HCT116 (cell line): ENCODE results near the gene JPH3. TPM values are rescaled to one million over a fixed set of nuclear protein-coding genes. Genes with fewer than 3 reads are reported as not detected.

ENCODE experiments used
- ATAC-seq: fragments of 200-7000 bp; cut with Tn5 transposase; 2 replicates; pipeline ENCODE4 v1.9.1; 2020; ENCODE audit warnings: mild to moderate bottlenecking, moderate library complexity
- BruUV-seq: library from RNA; stranded (reverse); fragments of 400-500 nt; replicated peaks from 2 replicates; lab custom pipeline; 2021; lab: Mats Ljungman, UMichigan
- CTCF ChIA-PET: fragments of 300-600 bp; sonication (Branson Sonifier 250); formaldehyde crosslinking; loops from one replicate; lab custom pipeline; 2021; ENCODE audit warnings: antibody characterized with exemption; lab: Charles Lee
- POLR2A ChIA-PET: fragments of 300-600, 350-600 bp; sonication (Branson Sonifier 250); formaldehyde crosslinking; loops from one replicate; lab custom pipeline; 2021; ENCODE audit warnings: antibody characterized with exemption; lab: Charles Lee
- RAD21 ChIA-PET, 2 experiments: fragments of 300-600 bp; sonication (Branson Sonifier 250); formaldehyde crosslinking; loops; one replicate each; lab custom pipeline; 2023; ENCODE audit warnings: low total read pairs in 2 of 2; ENCODE audit not compliant: uncharacterized antibody in 2 of 2, unreplicated experiment in 2 of 2, low non-redundant PET in 1 of 2; lab: Charles Lee
- DNase-seq: peaks from one replicate; pipeline ENCODE4 v3.0.0-alpha.2; 2010; ENCODE audit warnings: low read depth, low spot score
- H2AFZ ChIP-seq: fragments of 200-600 bp; shearing (Covaris generic), sonication (generic); 2 replicates; pipeline ENCODE4 v1.6.1; 2017; ENCODE audit warnings: low read depth, mixed run types, mixed read lengths, antibody characterized with exemption, low read length; ENCODE audit not compliant: poor library complexity, severe bottlenecking
- H3K27ac ChIP-seq: 2 replicates; pipeline ENCODE4 v1.5.1; 2012; ENCODE audit warnings: low read depth, low read length
- H3K27me3 ChIP-seq: fragments of 200-600 bp; sonication (generic); 2 replicates; pipeline ENCODE4 v1.6.1; 2016; ENCODE audit warnings: mixed run types, low read length, mixed read lengths; ENCODE audit not compliant: insufficient read depth
- H3K36me3 ChIP-seq, 2 experiments: fragments of 200-500 bp in 1 of 2; fragments of 200-600 bp in 1 of 2; sonication (Bioruptor generic) in 1 of 2; sonication (generic) in 1 of 2; 2 replicates each; pipeline versions ENCODE4 v1.5.1 to v1.6.1; 2014 to 2016; ENCODE audit warnings: low read length in 2 of 2, inconsistent platforms in 1 of 2, mixed read lengths in 1 of 2, mixed run types in 1 of 2; ENCODE audit not compliant: insufficient read depth in 2 of 2, control insufficient read depth in 1 of 2
- H3K4me1 ChIP-seq, 2 experiments: fragments of 200-600 bp in 1 of 2; sonication (generic) in 1 of 2; 2 replicates each; pipeline versions ENCODE4 v1.5.1 to v1.6.1; 2012 to 2017; ENCODE audit warnings: low read length in 2 of 2, inconsistent platforms in 1 of 2, mild to moderate bottlenecking in 1 of 2, mixed read lengths in 1 of 2, mixed run types in 1 of 2, moderate library complexity in 1 of 2; ENCODE audit not compliant: insufficient read depth in 2 of 2, control insufficient read depth in 1 of 2
- H3K4me2 ChIP-seq: fragments of 200-600 bp; sonication (generic); 2 replicates; pipeline ENCODE4 v1.6.1; 2017; ENCODE audit warnings: mixed run types, low read length, mixed read lengths
- H3K4me3 ChIP-seq, 2 experiments: fragments of 200-600 bp in 1 of 2; sonication (generic) in 1 of 2; replicated peaks in 1 of 2; 2 replicates each; pipeline ENCODE4 v1.5.1; 2011 to 2016; ENCODE audit warnings: low read length in 2 of 2, control low read depth in 1 of 2, low read depth in 1 of 2, mild to moderate bottlenecking in 1 of 2, mixed read lengths in 1 of 2, mixed run types in 1 of 2
- H3K79me2 ChIP-seq: fragments of 200-600 bp; sonication (generic); 2 replicates; pipeline ENCODE4 v1.6.1; 2017; ENCODE audit warnings: mild to moderate bottlenecking, mixed run types, low read length, moderate library complexity, mixed read lengths; ENCODE audit not compliant: insufficient read depth
- H3K9ac ChIP-seq: fragments of 200-600 bp; sonication (generic); 2 replicates; pipeline ENCODE4 v1.6.1; 2016; ENCODE audit warnings: low read length, mixed read lengths
- H3K9me2 ChIP-seq: fragments of 200-600 bp; sonication (generic), shearing (Covaris generic); 2 replicates; pipeline ENCODE4 v1.6.1; 2017; ENCODE audit warnings: mixed run types, mild to moderate bottlenecking, moderate library complexity; ENCODE audit not compliant: insufficient read depth
- H3K9me3 ChIP-seq, 2 experiments: fragments of 200-500 bp in 1 of 2; fragments of 200-600 bp in 1 of 2; sonication (Bioruptor generic) in 1 of 2; sonication (generic) in 1 of 2; 2 replicates each; pipeline ENCODE4 v1.6.1; 2014 to 2017; ENCODE audit warnings: low read length in 2 of 2, mixed read lengths in 2 of 2, inconsistent platforms in 1 of 2, low read depth in 1 of 2, mild to moderate bottlenecking in 1 of 2, mixed run types in 1 of 2, moderate library complexity in 1 of 2; ENCODE audit not compliant: control insufficient read depth in 1 of 2, insufficient read depth in 1 of 2
- H4K20me1 ChIP-seq: fragments of 200-600 bp; sonication (generic), shearing (Covaris generic); 2 replicates; pipeline ENCODE4 v1.6.1; 2017; ENCODE audit warnings: mixed run types, mild to moderate bottlenecking, moderate library complexity; ENCODE audit not compliant: insufficient read depth
- CEBPB ChIP-seq: IDR thresholded peaks from 2 replicates; pipeline ENCODE4 v1.6.1; 2012; ENCODE audit warnings: low read depth
- EGR1 ChIP-seq: IDR thresholded peaks from 2 replicates; pipeline ENCODE4 v1.6.1; 2012; ENCODE audit warnings: low read depth
- ELF1 ChIP-seq: IDR thresholded peaks from 2 replicates; pipeline ENCODE4 v1.6.1; 2012; ENCODE audit warnings: low read depth, borderline replicate concordance
- EZH2 ChIP-seq: fragments of 200-600 bp; sonication (generic); IDR thresholded peaks from 2 replicates; pipeline ENCODE4 v1.6.1; 2017; ENCODE audit warnings: antibody characterized with exemption, mixed run types
- FOSL1 ChIP-seq: IDR thresholded peaks from 2 replicates; pipeline ENCODE4 v1.6.1; 2012; ENCODE audit warnings: low read depth
- JUND ChIP-seq: IDR thresholded peaks from 2 replicates; pipeline ENCODE4 v1.6.1; 2012
- POLR2A ChIP-seq: IDR thresholded peaks from 2 replicates; pipeline ENCODE4 v1.7.0; 2011; ENCODE audit warnings: borderline replicate concordance; ENCODE audit not compliant: insufficient read depth, insufficient read length; ENCODE audit errors: extremely low read depth
- POLR2AphosphoS5 ChIP-seq: IDR thresholded peaks from 2 replicates; pipeline ENCODE4 v1.6.1; 2011; ENCODE audit warnings: mild to moderate bottlenecking, low read depth, low read length, moderate library complexity
- RAD21 ChIP-seq: IDR thresholded peaks from 2 replicates; pipeline ENCODE4 v1.6.1; 2012; ENCODE audit warnings: low read depth, mild to moderate bottlenecking
- SIN3A ChIP-seq: IDR thresholded peaks from 2 replicates; pipeline ENCODE4 v1.6.1; 2012; ENCODE audit warnings: low read depth
- SP1 ChIP-seq: IDR thresholded peaks from 2 replicates; pipeline ENCODE4 v1.6.1; 2012; ENCODE audit warnings: low read depth
- SRF ChIP-seq: IDR thresholded peaks from 2 replicates; pipeline ENCODE4 v1.6.1; 2012; ENCODE audit warnings: low read depth
- TCF7L2 ChIP-seq: IDR thresholded peaks from 2 replicates; pipeline ENCODE4 v1.7.0; 2011; ENCODE audit warnings: borderline replicate concordance, inconsistent platforms; ENCODE audit not compliant: insufficient read depth, insufficient read length; ENCODE audit errors: extremely low read depth
- YY1 ChIP-seq: IDR thresholded peaks from 2 replicates; pipeline ENCODE4 v1.6.1; 2011; ENCODE audit warnings: low read length, low read depth, moderate library complexity, mild to moderate bottlenecking; ENCODE audit not compliant: insufficient replicate concordance; ENCODE audit errors: extremely low read depth
- ZNF274 ChIP-seq: fragments of 200-500 bp; sonication (Bioruptor generic); IDR thresholded peaks from 2 replicates; pipeline ENCODE4 v1.6.1; 2014; ENCODE audit warnings: mild to moderate bottlenecking, low read depth, low read length, inconsistent platforms
- intact Hi-C: fragments of 100-400 bp; cut with micrococcal nuclease; formaldehyde crosslinking; loops from 2 replicates; pipeline ENCODE4 v1.10.0; 2022
- total RNA-seq: library from RNA; stranded (reverse); gene quantifications from one replicate; pipeline ENCODE4 v1.2.1, GENCODE V29; 2021; ENCODE audit not compliant: unreplicated experiment
- TF ChIP-seq, protein P1 (sequence below): IDR thresholded peaks from 2 replicates; pipeline ENCODE4 v1.6.1; 2012
- TF ChIP-seq, protein P2 (sequence below): IDR thresholded peaks from 2 replicates; pipeline ENCODE4 v1.6.1; 2011; ENCODE audit warnings: mild to moderate bottlenecking, low read length, moderate library complexity; ENCODE audit not compliant: insufficient replicate concordance; ENCODE audit errors: extremely low read depth
- TF ChIP-seq, protein P3 (sequence below): IDR thresholded peaks from 2 replicates; pipeline ENCODE4 v1.6.1; 2012
- TF ChIP-seq, protein P4 (sequence below): IDR thresholded peaks from 2 replicates; pipeline ENCODE4 v1.6.1; 2012; ENCODE audit warnings: low read depth
- TF ChIP-seq, protein P5 (sequence below), 3 experiments: fragments of 200-600 bp in 1 of 3; sonication (generic) in 1 of 3; IDR thresholded peaks in 2 of 3; conservative IDR thresholded peaks in 1 of 3; 2 replicates each; pipeline ENCODE4 v1.5.1; 2012 to 2017; ENCODE audit warnings: low read depth in 2 of 3, low read length in 2 of 3, antibody characterized with exemption in 1 of 3, borderline replicate concordance in 1 of 3, control low read depth in 1 of 3, mild to moderate bottlenecking in 1 of 3, mixed read lengths in 1 of 3, mixed run types in 1 of 3, moderate library complexity in 1 of 3; ENCODE audit not compliant: insufficient read depth in 1 of 3

The JPH3 gene
- total RNA-seq, 1 experiment from 2014 or later: 0.10 TPM

DNA sequence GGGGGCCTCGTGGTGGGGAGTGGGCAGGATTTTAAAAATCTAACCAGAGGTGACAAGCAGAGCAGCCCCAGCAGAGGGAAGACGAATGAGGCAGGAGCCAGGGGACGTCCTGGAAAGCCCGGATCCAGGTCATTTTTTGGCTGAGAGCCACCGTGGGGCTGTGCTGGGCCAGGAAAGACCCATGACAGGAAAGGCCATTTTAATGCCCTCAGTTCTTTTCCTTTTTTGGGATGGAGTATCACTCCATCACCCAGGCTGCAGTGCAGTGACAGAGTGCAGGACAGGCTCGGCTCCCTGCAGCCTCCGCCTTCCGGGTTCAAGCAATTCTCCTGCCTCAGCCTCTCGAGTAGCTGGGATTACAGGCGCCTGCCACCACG, 30.5 kb upstream of the JPH3 start:
- DNase-seq (no peak), ATAC-seq (no peak)
- Histone ChIP-seq H3K36me3 (no peaks in the 10 kb centered on the region), H3K4me3 (no peak overlapping the region), H3K27me3 (no peaks in the 10 kb centered on the region), H3K4me1 (peaks cover 4 to 8% of the 10 kb centered on the region in 2 experiments; a peak in 3 of 4 replicates)
- ChIA-PET RAD21 (interaction anchor here (1.1 to 1.9 kb wide), 4 partner anchors 64 to 155 kb away, joined by 4 to 13 read pairs (median 5); no protein-coding TSS in a partner anchor), POLR2A (interaction anchor here (1.0 to 1.8 kb wide), 3 partner anchors 11 to 235 kb away, joined by 3 to 12 read pairs (median 4); no protein-coding TSS in a partner anchor)
- intact Hi-C loops: loop anchor here (1.0 to 5.0 kb wide), 3 partner anchors 11 to 155 kb away; no protein-coding TSS in a partner anchor
- no peak for TF ChIP-seq POLR2A
- TF ChIP-seq SP1: no peak
- TF ChIP-seq, protein P1, sequence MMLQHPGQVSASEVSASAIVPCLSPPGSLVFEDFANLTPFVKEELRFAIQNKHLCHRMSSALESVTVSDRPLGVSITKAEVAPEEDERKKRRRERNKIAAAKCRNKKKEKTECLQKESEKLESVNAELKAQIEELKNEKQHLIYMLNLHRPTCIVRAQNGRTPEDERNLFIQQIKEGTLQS: no peak
- TF ChIP-seq ZNF274: no peak
- TF ChIP-seq CEBPB: no peak
- no peak for TF ChIP-seq RAD21
- TF ChIP-seq YY1: no peak
- TF ChIP-seq, protein P2, sequence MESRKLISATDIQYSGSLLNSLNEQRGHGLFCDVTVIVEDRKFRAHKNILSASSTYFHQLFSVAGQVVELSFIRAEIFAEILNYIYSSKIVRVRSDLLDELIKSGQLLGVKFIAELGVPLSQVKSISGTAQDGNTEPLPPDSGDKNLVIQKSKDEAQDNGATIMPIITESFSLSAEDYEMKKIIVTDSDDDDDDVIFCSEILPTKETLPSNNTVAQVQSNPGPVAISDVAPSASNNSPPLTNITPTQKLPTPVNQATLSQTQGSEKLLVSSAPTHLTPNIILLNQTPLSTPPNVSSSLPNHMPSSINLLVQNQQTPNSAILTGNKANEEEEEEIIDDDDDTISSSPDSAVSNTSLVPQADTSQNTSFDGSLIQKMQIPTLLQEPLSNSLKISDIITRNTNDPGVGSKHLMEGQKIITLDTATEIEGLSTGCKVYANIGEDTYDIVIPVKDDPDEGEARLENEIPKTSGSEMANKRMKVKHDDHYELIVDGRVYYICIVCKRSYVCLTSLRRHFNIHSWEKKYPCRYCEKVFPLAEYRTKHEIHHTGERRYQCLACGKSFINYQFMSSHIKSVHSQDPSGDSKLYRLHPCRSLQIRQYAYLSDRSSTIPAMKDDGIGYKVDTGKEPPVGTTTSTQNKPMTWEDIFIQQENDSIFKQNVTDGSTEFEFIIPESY: no peak
- no peak for TF ChIP-seq SIN3A
- TF ChIP-seq, protein P3, sequence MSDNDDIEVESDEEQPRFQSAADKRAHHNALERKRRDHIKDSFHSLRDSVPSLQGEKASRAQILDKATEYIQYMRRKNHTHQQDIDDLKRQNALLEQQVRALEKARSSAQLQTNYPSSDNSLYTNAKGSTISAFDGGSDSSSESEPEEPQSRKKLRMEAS: no peak
- TF ChIP-seq SRF: no peak
- TF ChIP-seq, protein P4, sequence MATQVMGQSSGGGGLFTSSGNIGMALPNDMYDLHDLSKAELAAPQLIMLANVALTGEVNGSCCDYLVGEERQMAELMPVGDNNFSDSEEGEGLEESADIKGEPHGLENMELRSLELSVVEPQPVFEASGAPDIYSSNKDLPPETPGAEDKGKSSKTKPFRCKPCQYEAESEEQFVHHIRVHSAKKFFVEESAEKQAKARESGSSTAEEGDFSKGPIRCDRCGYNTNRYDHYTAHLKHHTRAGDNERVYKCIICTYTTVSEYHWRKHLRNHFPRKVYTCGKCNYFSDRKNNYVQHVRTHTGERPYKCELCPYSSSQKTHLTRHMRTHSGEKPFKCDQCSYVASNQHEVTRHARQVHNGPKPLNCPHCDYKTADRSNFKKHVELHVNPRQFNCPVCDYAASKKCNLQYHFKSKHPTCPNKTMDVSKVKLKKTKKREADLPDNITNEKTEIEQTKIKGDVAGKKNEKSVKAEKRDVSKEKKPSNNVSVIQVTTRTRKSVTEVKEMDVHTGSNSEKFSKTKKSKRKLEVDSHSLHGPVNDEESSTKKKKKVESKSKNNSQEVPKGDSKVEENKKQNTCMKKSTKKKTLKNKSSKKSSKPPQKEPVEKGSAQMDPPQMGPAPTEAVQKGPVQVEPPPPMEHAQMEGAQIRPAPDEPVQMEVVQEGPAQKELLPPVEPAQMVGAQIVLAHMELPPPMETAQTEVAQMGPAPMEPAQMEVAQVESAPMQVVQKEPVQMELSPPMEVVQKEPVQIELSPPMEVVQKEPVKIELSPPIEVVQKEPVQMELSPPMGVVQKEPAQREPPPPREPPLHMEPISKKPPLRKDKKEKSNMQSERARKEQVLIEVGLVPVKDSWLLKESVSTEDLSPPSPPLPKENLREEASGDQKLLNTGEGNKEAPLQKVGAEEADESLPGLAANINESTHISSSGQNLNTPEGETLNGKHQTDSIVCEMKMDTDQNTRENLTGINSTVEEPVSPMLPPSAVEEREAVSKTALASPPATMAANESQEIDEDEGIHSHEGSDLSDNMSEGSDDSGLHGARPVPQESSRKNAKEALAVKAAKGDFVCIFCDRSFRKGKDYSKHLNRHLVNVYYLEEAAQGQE: no peak
- no peak for TF ChIP-seq JUND
- TF ChIP-seq ELF1: no peak
- TF ChIP-seq, protein P5, sequence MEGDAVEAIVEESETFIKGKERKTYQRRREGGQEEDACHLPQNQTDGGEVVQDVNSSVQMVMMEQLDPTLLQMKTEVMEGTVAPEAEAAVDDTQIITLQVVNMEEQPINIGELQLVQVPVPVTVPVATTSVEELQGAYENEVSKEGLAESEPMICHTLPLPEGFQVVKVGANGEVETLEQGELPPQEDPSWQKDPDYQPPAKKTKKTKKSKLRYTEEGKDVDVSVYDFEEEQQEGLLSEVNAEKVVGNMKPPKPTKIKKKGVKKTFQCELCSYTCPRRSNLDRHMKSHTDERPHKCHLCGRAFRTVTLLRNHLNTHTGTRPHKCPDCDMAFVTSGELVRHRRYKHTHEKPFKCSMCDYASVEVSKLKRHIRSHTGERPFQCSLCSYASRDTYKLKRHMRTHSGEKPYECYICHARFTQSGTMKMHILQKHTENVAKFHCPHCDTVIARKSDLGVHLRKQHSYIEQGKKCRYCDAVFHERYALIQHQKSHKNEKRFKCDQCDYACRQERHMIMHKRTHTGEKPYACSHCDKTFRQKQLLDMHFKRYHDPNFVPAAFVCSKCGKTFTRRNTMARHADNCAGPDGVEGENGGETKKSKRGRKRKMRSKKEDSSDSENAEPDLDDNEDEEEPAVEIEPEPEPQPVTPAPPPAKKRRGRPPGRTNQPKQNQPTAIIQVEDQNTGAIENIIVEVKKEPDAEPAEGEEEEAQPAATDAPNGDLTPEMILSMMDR (IDR thresholded peaks at IDR 0.05 in 2 of 3, conservative IDR thresholded peaks at IDR 0.05 in 1 of 3; ENCODE audit: borderline replicate concordance in 1 of 3, insufficient read depth in 1 of 3, low read depth in 2 of 3, low read length in 2 of 3): no peak
- TF ChIP-seq TCF7L2: no peak
- no peak for TF ChIP-seq EZH2
- TF ChIP-seq POLR2AphosphoS5: no peak
- no peak for TF ChIP-seq EGR1
- no peak for TF ChIP-seq FOSL1
- TF ChIP-seq, all 23 proteins: peak for 0
- Histone ChIP-seq H3K4me2 (no peak overlapping the region), H4K20me1 (no peaks in the 10 kb centered on the region), H3K9me2 (no peaks in the 10 kb centered on the region), H3K9ac (no peak overlapping the region), H3K27ac (no peak overlapping the region), H2AFZ (no peak overlapping the region), H3K9me3 (no peaks in the 10 kb centered on the region), H3K79me2 (no peaks in the 10 kb centered on the region)
- CTCF ChIA-PET: interaction anchor here (0.9 to 2.4 kb wide), 15 partner anchors 8 to 300 kb away, joined by 3 to 30 read pairs (median 6); no protein-coding TSS in a partner anchor
- no TSS peak for BruUV-seq
